H1 (cell line): Measurements from ENCODE around the gene USP1. TPM values are rescaled to one million over a fixed set of nuclear protein-coding genes. Genes with fewer than 3 reads are reported as not detected.

ENCODE experiments used
- CTCF ChIA-PET: fragments of 300-600 bp; sonication (Branson Sonifier 250); formaldehyde crosslinking; loops from one replicate; lab custom pipeline; 2021; ENCODE audit not compliant: partially characterized antibody; lab: Charles Lee
- POLR2A ChIA-PET: fragments of 300-600 bp; sonication (Branson Sonifier 250); formaldehyde crosslinking; loops from one replicate; lab custom pipeline; 2021; ENCODE audit warnings: inconsistent platforms; ENCODE audit not compliant: partially characterized antibody; lab: Charles Lee
- DNase-seq, 2 experiments: peaks; one replicate each; pipeline versions ENCODE4 v3.0.0 to v3.0.0-alpha.2; 2010 to 2022; ENCODE audit warnings: low spot score in 2 of 2, low read depth in 1 of 2, mixed read lengths in 1 of 2
- FAIRE-seq: peaks from 2 replicates; lab custom pipeline; 2011; peaks lifted over from hg19 to GRCh38; lab: Jason Lieb, UNC
- H2AFZ ChIP-seq: 2 replicates; pipeline ENCODE4 v1.8.1; 2012; ENCODE audit warnings: low read length, inconsistent platforms
- H2AK5ac ChIP-seq: 2 replicates; pipeline ENCODE4 v1.6.1; 2013; ENCODE audit warnings: low read depth, low read length
- H2BK120ac ChIP-seq: replicated peaks from 2 replicates; pipeline ENCODE3; 2013; ENCODE audit warnings: low read depth, low read length, inconsistent platforms
- H2BK12ac ChIP-seq: 2 replicates; pipeline ENCODE4 v1.6.1; 2013; ENCODE audit warnings: low read depth, low read length
- H2BK15ac ChIP-seq: 2 replicates; pipeline ENCODE4 v1.6.1; 2013; ENCODE audit warnings: low read length
- H2BK20ac ChIP-seq: 2 replicates; pipeline ENCODE4 v1.6.1; 2013; ENCODE audit warnings: low read length
- H2BK5ac ChIP-seq: 2 replicates; pipeline ENCODE4 v1.6.1; 2013; ENCODE audit warnings: low read depth, low read length
- H3K14ac ChIP-seq: 2 replicates; pipeline ENCODE4 v1.6.1; 2013; ENCODE audit warnings: inconsistent platforms; ENCODE audit not compliant: insufficient read length
- H3K18ac ChIP-seq: 2 replicates; pipeline ENCODE4 v1.6.1; 2013; ENCODE audit warnings: low read length; ENCODE audit errors: extremely low read depth
- H3K23ac ChIP-seq: 2 replicates; pipeline ENCODE4 v1.6.1; 2013; ENCODE audit warnings: inconsistent platforms; ENCODE audit not compliant: insufficient read length
- H3K23me2 ChIP-seq: 2 replicates; pipeline ENCODE4 v1.6.1; 2013; ENCODE audit warnings: low read depth, low read length
- H3K27ac ChIP-seq: 2 replicates; pipeline ENCODE4 v1.6.1; 2011; ENCODE audit warnings: low read depth, low read length, inconsistent platforms
- H3K27me3 ChIP-seq, 4 experiments: replicated peaks in 1 of 4; 1 replicate in 1 of 4; 2 replicates in 3 of 4; pipeline versions ENCODE4 v1.6.1 to v1.8.1; 2011 to 2013; ENCODE audit warnings: low read length in 3 of 4, mild to moderate bottlenecking in 3 of 4, inconsistent platforms in 2 of 4, mixed read lengths in 2 of 4, moderate library complexity in 1 of 4; ENCODE audit not compliant: control insufficient read depth in 3 of 4, insufficient read depth in 3 of 4; ENCODE audit errors: extremely low read depth in 1 of 4
- H3K36me3 ChIP-seq, 4 experiments: 2 replicates each; pipeline versions ENCODE4 v1.6.1 to v1.8.1; 2011 to 2013; ENCODE audit warnings: mild to moderate bottlenecking in 4 of 4, low read length in 3 of 4, moderate library complexity in 2 of 4, control low read depth in 1 of 4, inconsistent platforms in 1 of 4; ENCODE audit not compliant: insufficient read depth in 4 of 4, control insufficient read depth in 2 of 4
- H3K4ac ChIP-seq: replicated peaks from 2 replicates; pipeline ENCODE3; 2013; ENCODE audit warnings: low read length, low read depth, mixed read lengths, inconsistent platforms; ENCODE audit not compliant: insufficient read length
- H3K4me1 ChIP-seq, 4 experiments: replicated peaks in 1 of 4; 1 replicate in 1 of 4; 2 replicates in 3 of 4; pipeline versions ENCODE4 v1.6.1 to v1.8.1; 2011 to 2013; ENCODE audit warnings: low read length in 3 of 4, inconsistent platforms in 2 of 4, mixed read lengths in 1 of 4; ENCODE audit not compliant: insufficient read depth in 4 of 4, control insufficient read depth in 3 of 4
- H3K4me2 ChIP-seq, 2 experiments: 2 replicates each; pipeline versions ENCODE4 v1.6.1 to v1.8.1; 2011 to 2013; ENCODE audit warnings: low read depth in 2 of 2, low read length in 2 of 2, control low read depth in 1 of 2, inconsistent platforms in 1 of 2, mild to moderate bottlenecking in 1 of 2; ENCODE audit not compliant: insufficient read depth in 1 of 2
- H3K4me3 ChIP-seq, 4 experiments: fragments of 200-600, 300-600 bp in 1 of 4; sonication (generic), shearing (Covaris generic), sonication (Bioruptor Twin) in 1 of 4; 2 replicates each; pipeline versions ENCODE4 v1.5.1 to v1.8.1; 2011 to 2016; ENCODE audit warnings: low read length in 4 of 4, low read depth in 3 of 4, control low read depth in 2 of 4, inconsistent platforms in 2 of 4, mild to moderate bottlenecking in 2 of 4, mixed read lengths in 1 of 4, moderate library complexity in 1 of 4; ENCODE audit not compliant: insufficient read depth in 2 of 4; ENCODE audit errors: extremely low read depth in 1 of 4
- H3K56ac ChIP-seq: replicated peaks from 2 replicates; pipeline ENCODE3; 2013; ENCODE audit warnings: low read depth, mild to moderate bottlenecking, mixed read lengths, low read length, inconsistent platforms; ENCODE audit not compliant: insufficient read length
- H3K79me1 ChIP-seq: 2 replicates; pipeline ENCODE4 v1.6.1; 2013; ENCODE audit warnings: low read depth, low read length, control low read depth
- H3K79me2 ChIP-seq, 2 experiments: 2 replicates each; pipeline versions ENCODE4 v1.6.1 to v1.8.1; 2012 to 2013; ENCODE audit warnings: low read length in 2 of 2, mild to moderate bottlenecking in 2 of 2, inconsistent platforms in 1 of 2; ENCODE audit not compliant: insufficient read depth in 2 of 2, control insufficient read depth in 1 of 2
- H3K9ac ChIP-seq, 4 experiments: replicated peaks in 1 of 4; 1 replicate in 1 of 4; 2 replicates in 3 of 4; pipeline versions ENCODE4 v1.6.1 to v1.8.1; 2011 to 2013; ENCODE audit warnings: low read depth in 3 of 4, low read length in 3 of 4, control low read depth in 2 of 4, mild to moderate bottlenecking in 2 of 4, moderate library complexity in 2 of 4, inconsistent platforms in 1 of 4; ENCODE audit errors: extremely low read depth in 1 of 4
- H3K9me3 ChIP-seq, 2 experiments: 2 replicates each; pipeline versions ENCODE4 v1.6.1 to v1.8.1; 2012 to 2013; ENCODE audit warnings: mild to moderate bottlenecking in 2 of 2, moderate library complexity in 2 of 2, control low read depth in 1 of 2, inconsistent platforms in 1 of 2, low read depth in 1 of 2, low read length in 1 of 2, mixed read lengths in 1 of 2; ENCODE audit not compliant: insufficient read depth in 2 of 2
- H4K20me1 ChIP-seq, 2 experiments: replicated peaks in 1 of 2; 2 replicates each; pipeline versions ENCODE3 to v1.8.1; 2011 to 2013; ENCODE audit warnings: inconsistent platforms in 2 of 2, low read length in 2 of 2, mild to moderate bottlenecking in 1 of 2; ENCODE audit not compliant: insufficient read depth in 2 of 2, control insufficient read depth in 1 of 2
- H4K5ac ChIP-seq: 2 replicates; pipeline ENCODE4 v1.6.1; 2013; ENCODE audit warnings: low read length, low read depth, mixed read lengths, inconsistent platforms; ENCODE audit not compliant: insufficient read length
- H4K8ac ChIP-seq: 2 replicates; pipeline ENCODE4 v1.8.0; 2013; ENCODE audit warnings: mild to moderate bottlenecking, moderate library complexity, low read length, inconsistent platforms; ENCODE audit not compliant: insufficient read depth; ENCODE audit errors: extremely low read depth
- H4K91ac ChIP-seq: replicated peaks from 2 replicates; pipeline ENCODE3; 2013; ENCODE audit warnings: low read length, mixed read lengths, inconsistent platforms; ENCODE audit not compliant: insufficient read length
- CBX5 ChIP-seq: fragments of 300-800, 300-1000 bp; sonication (generic); IDR thresholded peaks from 2 replicates; pipeline ENCODE4 v1.7.1; 2016; ENCODE audit warnings: antibody characterized with exemption, low read length, low read depth
- EZH2 ChIP-seq: fragments of 200-600 bp; sonication (generic); IDR thresholded peaks from 2 replicates; pipeline ENCODE4 v1.7.1; 2012; ENCODE audit warnings: low read depth, mild to moderate bottlenecking, moderate library complexity, low read length, inconsistent platforms; ENCODE audit not compliant: severe bottlenecking
- GTF2F1 ChIP-seq: IDR thresholded peaks from 2 replicates; pipeline ENCODE4 v1.6.1; 2012; ENCODE audit warnings: low read depth, low read length, improper control_type of control experiment, borderline replicate concordance
- NANOG ChIP-seq: IDR thresholded peaks from 2 replicates; pipeline ENCODE4 v1.6.1; 2011; ENCODE audit warnings: low read length, low read depth, mild to moderate bottlenecking, inconsistent platforms; ENCODE audit not compliant: insufficient read depth, poor library complexity, severe bottlenecking
- PHF8 ChIP-seq: fragments of 200-600 bp; sonication (generic); conservative IDR thresholded peaks from 2 replicates; pipeline ENCODE4 v1.7.1; 2012; ENCODE audit warnings: low read depth, mild to moderate bottlenecking, inconsistent platforms, low read length, moderate library complexity
- RAD21 ChIP-seq, 2 experiments: IDR thresholded peaks in 1 of 2; conservative IDR thresholded peaks in 1 of 2; 2 replicates each; pipeline ENCODE4 v1.6.1; 2011; ENCODE audit warnings: low read depth in 2 of 2, low read length in 2 of 2, improper control_type of control experiment in 1 of 2, inconsistent platforms in 1 of 2, mild to moderate bottlenecking in 1 of 2, moderate library complexity in 1 of 2
- RFX5 ChIP-seq: IDR thresholded peaks from 2 replicates; pipeline ENCODE4 v1.6.1; 2011; ENCODE audit warnings: low read depth, low read length, improper control_type of control experiment, borderline replicate concordance
- SP1 ChIP-seq: IDR thresholded peaks from 2 replicates; pipeline ENCODE4 v1.6.1; 2011; ENCODE audit warnings: low read depth, low read length
- SP4 ChIP-seq: IDR thresholded peaks from 2 replicates; pipeline ENCODE4 v1.6.1; 2012; ENCODE audit warnings: low read length, inconsistent platforms
- SRF ChIP-seq: IDR thresholded peaks from 2 replicates; pipeline ENCODE4 v1.6.1; 2011; ENCODE audit warnings: mild to moderate bottlenecking, low read depth, low read length, moderate library complexity
- SUZ12 ChIP-seq: fragments of 200-600 bp; sonication (generic); IDR thresholded peaks from 2 replicates; pipeline ENCODE4 v1.6.1; 2012; ENCODE audit warnings: mild to moderate bottlenecking, inconsistent platforms, low read length, moderate library complexity, mixed read lengths
- TCF12 ChIP-seq: IDR thresholded peaks from 2 replicates; pipeline ENCODE4 v1.6.1; 2011; ENCODE audit warnings: low read depth, mild to moderate bottlenecking, low read length
- TEAD4 ChIP-seq: IDR thresholded peaks from 2 replicates; pipeline ENCODE4 v1.6.1; 2012; ENCODE audit warnings: low read depth, low read length, inconsistent platforms, mixed read lengths
- WGBS, 2 experiments: shearing (Covaris generic) in 1 of 2; methylation state at CpG; one replicate each; pipeline versions ENCODE4 v1.1.6 to v1.1.7; 2013 to 2015; ENCODE audit warnings: low lambda C conversion rate in 2 of 2, mixed read lengths in 2 of 2, inconsistent platforms in 1 of 2, low coverage in 1 of 2, missing lambda C conversion rate in 1 of 2; ENCODE audit not compliant: insufficient replicate concordance in 2 of 2, insufficient coverage in 1 of 2, insufficient read length in 1 of 2; ENCODE audit errors: extremely low coverage in 1 of 2, missing lambda C conversion rate in 1 of 2; 5-methylcytosine and 5-hydroxymethylcytosine counted together
- polyA plus RNA-seq, 7 experiments: library from polyadenylated mRNA; depleted of rRNA in 3 of 7; stranded (reverse) in 5 of 7; unstranded in 2 of 7; fragments of >200 nt in 5 of 7; fragments of 200-250 nt in 2 of 7; gene quantifications; 1 replicate in 5 of 7; 2 replicates in 1 of 7; 4 replicates in 1 of 7; pipeline versions ENCODE4 v1.2.1 to v1.2.3, GENCODE V29; 2011 to 2013; ENCODE audit warnings: missing spikeins in 2 of 7, mixed read lengths in 2 of 7
- total RNA-seq: library from RNA; stranded (reverse); fragmentation: NEBNext Ultra II Directional; extraction: Animal tissue kit (Norgen Biotek cat#: 25700); gene quantifications from 2 replicates; pipeline ENCODE4 v1.2.1, GENCODE V29; 2021

The USP1 gene
- total and polyA plus RNA-seq, 2 of the 8 experiments (the other 6 are each of a cell fraction or from before 2014, with no cell fraction given), result 9.1 to 49.6 TPM

DNA sequence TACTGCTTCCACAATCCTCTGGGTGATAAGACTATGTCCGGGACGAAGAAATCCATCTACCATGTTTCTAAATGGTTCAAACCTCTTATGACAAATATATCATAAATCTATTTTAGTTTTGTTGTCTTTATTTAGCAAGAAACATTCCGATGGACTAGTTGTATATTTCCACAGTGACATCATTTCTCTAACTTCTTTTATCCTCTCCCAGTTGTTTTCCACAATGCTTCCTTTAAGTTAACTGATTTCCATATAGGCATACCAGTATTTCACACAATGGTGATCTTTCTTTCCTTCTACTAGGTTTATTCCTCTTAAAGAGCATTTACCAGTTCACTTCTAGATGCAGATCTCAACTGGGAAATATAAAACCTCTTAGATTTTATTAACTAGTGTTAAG is 44.8 kb downstream of the USP1 start:
- peaks cover 0 to 3% (median 0%) of the 10 kb centered on the region in 4 experiments; a peak in 2 of 7 replicates for H3K4me1 ChIP-seq
- no peaks in the 10 kb centered on the region for H3K79me1 ChIP-seq
- H3K56ac ChIP-seq, result no peak overlapping the region
- H4K5ac ChIP-seq, result no peak overlapping the region
- POLR2A ChIA-PET, result interaction anchor here (0.6 kb wide), 1 partner anchor 250 kb away, joined by 4 read pairs; no protein-coding TSS in a partner anchor
- H3K23me2 ChIP-seq, result no peaks in the 10 kb centered on the region
- no peak overlapping the region for H2BK5ac ChIP-seq
- H4K91ac ChIP-seq, result no peak overlapping the region
- no peak for DNase-seq
- CTCF ChIA-PET, result interaction anchor here (0.6 to 0.8 kb wide), 2 partner anchors 33 to 102 kb away, joined by 3 to 4 read pairs; no protein-coding TSS in a partner anchor
- no peak overlapping the region for H2BK120ac ChIP-seq
- H2BK15ac ChIP-seq, result no peak overlapping the region
- no peak overlapping the region for H3K4me3 ChIP-seq
- H3K36me3 ChIP-seq, result no peaks in the 10 kb centered on the region
- H3K9me3 ChIP-seq, result no peaks in the 10 kb centered on the region
- H3K14ac ChIP-seq, result no peak overlapping the region
- WGBS, 2 experiments, result 83% methylated on average over 3 of the region's 3 CpGs; no CpG with 5 or more reads in 1 of the 2 experiments
- H4K8ac ChIP-seq, result no peak overlapping the region
- TF ChIP-seq SRF (no peak), EZH2 (no peak), PHF8 (no peak), CBX5 (no peak), RAD21 (IDR thresholded peaks at IDR 0.05 in 1 of 2, conservative IDR thresholded peaks at IDR 0.05 in 1 of 2; ENCODE audit: low read depth in 2 of 2, low read length in 2 of 2) (no peak), TEAD4 (no peak), NANOG (no peak), SP4 (no peak), GTF2F1 (no peak), SUZ12 (no peak), SP1 (no peak), TCF12 (no peak), RFX5 (no peak)
- no peak overlapping the region for H2BK20ac ChIP-seq
- no peaks in the 10 kb centered on the region for H3K79me2 ChIP-seq
- H3K4me2 ChIP-seq, result no peak overlapping the region
- no peak overlapping the region for H2AK5ac ChIP-seq
- H3K27ac ChIP-seq, result no peak overlapping the region
- no peak overlapping the region for H2BK12ac ChIP-seq
- no peaks in the 10 kb centered on the region for H4K20me1 ChIP-seq
- no peak overlapping the region for H2AFZ ChIP-seq
- no peaks in the 10 kb centered on the region for H3K27me3 ChIP-seq
- no peak overlapping the region for H3K23ac ChIP-seq
- FAIRE-seq, result no peak
- H3K4ac ChIP-seq, result no peak overlapping the region
- H3K9ac ChIP-seq, result no peak overlapping the region
- H3K18ac ChIP-seq, result no peak overlapping the region
